ENCODE data around the gene GABRB1.

GRCh38 chr4:47434931-47435330, 403.6 kb downstream of the GABRB1 start:
- no peak for TF ChIP-seq POLR2AphosphoS5 (IDR thresholded peaks at IDR 0.05)
- no peak for TF ChIP-seq CTCF (IDR thresholded peaks at IDR 0.05)
